ENCODE data around the gene KYNU. TPM values are rescaled to one million over a fixed set of nuclear protein-coding genes. Genes with fewer than 3 reads are reported as not detected.

Gene KYNU
- total and polyA plus RNA-seq, 10 of the 15 experiments (the other 5 are each of a cell fraction or from before 2014, with no cell fraction given), result 31.3 to 101 (median 38.3) TPM

- 0 out of 4 replicates have a peak, but pooled peaks cover 0 to 3% of the 10 kb centered on the region in 2 experiments for H3K36me3 ChIP-seq (ENCODE audit: control insufficient read depth in 2 of 2, insufficient read depth in 2 of 2, low read length in 1 of 2)
- TF ChIP-seq REST (IDR thresholded peaks at IDR 0.05; ENCODE audit: low read depth, low read length) (no peak), RB1 (IDR thresholded peaks at IDR 0.05; ENCODE audit: borderline replicate concordance) (no peak), KDM1A (IDR thresholded peaks at IDR 0.05; ENCODE audit: borderline replicate concordance) (no peak), SP1 (IDR thresholded peaks at IDR 0.05; ENCODE audit: low read depth, low read length) (no peak), USF2 (IDR thresholded peaks at IDR 0.05; ENCODE audit: borderline replicate concordance, low read depth, low read length) (no peak), EP300 (IDR thresholded peaks at IDR 0.05; ENCODE audit: borderline replicate concordance in 1 of 2, control insufficient read depth in 1 of 2, low read depth in 2 of 2, low read length in 2 of 2) (no peak), FOXK2 (IDR thresholded peaks at IDR 0.05) (no peak), HDAC2 (IDR thresholded peaks at IDR 0.05) (no peak), SMC3 (IDR thresholded peaks at IDR 0.05; ENCODE audit: borderline replicate concordance, low read length) (no peak), NBN (IDR thresholded peaks at IDR 0.05) (no peak), SUPT20H (IDR thresholded peaks at IDR 0.05; ENCODE audit: borderline replicate concordance, control insufficient read depth, low read depth, low read length) (no peak), POLR2AphosphoS2 (IDR thresholded peaks at IDR 0.05; ENCODE audit: low read depth, low read length) (no peak)
- TF ChIP-seq, protein P1, sequence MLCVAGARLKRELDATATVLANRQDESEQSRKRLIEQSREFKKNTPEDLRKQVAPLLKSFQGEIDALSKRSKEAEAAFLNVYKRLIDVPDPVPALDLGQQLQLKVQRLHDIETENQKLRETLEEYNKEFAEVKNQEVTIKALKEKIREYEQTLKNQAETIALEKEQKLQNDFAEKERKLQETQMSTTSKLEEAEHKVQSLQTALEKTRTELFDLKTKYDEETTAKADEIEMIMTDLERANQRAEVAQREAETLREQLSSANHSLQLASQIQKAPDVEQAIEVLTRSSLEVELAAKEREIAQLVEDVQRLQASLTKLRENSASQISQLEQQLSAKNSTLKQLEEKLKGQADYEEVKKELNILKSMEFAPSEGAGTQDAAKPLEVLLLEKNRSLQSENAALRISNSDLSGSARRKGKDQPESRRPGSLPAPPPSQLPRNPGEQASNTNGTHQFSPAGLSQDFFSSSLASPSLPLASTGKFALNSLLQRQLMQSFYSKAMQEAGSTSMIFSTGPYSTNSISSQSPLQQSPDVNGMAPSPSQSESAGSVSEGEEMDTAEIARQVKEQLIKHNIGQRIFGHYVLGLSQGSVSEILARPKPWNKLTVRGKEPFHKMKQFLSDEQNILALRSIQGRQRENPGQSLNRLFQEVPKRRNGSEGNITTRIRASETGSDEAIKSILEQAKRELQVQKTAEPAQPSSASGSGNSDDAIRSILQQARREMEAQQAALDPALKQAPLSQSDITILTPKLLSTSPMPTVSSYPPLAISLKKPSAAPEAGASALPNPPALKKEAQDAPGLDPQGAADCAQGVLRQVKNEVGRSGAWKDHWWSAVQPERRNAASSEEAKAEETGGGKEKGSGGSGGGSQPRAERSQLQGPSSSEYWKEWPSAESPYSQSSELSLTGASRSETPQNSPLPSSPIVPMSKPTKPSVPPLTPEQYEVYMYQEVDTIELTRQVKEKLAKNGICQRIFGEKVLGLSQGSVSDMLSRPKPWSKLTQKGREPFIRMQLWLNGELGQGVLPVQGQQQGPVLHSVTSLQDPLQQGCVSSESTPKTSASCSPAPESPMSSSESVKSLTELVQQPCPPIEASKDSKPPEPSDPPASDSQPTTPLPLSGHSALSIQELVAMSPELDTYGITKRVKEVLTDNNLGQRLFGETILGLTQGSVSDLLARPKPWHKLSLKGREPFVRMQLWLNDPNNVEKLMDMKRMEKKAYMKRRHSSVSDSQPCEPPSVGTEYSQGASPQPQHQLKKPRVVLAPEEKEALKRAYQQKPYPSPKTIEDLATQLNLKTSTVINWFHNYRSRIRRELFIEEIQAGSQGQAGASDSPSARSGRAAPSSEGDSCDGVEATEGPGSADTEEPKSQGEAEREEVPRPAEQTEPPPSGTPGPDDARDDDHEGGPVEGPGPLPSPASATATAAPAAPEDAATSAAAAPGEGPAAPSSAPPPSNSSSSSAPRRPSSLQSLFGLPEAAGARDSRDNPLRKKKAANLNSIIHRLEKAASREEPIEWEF (IDR thresholded peaks at IDR 0.05; ENCODE audit: insufficient replicate concordance, low read depth, low read length), result no peak
- no peak for DNase-seq (ENCODE audit: low read depth, low spot score)
- no peak overlapping the region for H3K9ac ChIP-seq (ENCODE audit: control insufficient read depth, insufficient read depth, low read length)
- in situ Hi-C loops (cut with MboI) (no loop called here), intact Hi-C loops (cut with micrococcal nuclease; ENCODE audit: unreplicated experiment) (no loop called here)
- POLR2A ChIA-PET, result no interaction called here
- no peak for FAIRE-seq
- no peak overlapping the region for H3K4me3 ChIP-seq
- RAD21 ChIA-PET (ENCODE audit: unreplicated experiment), result no interaction called here
- no peaks in the 10 kb centered on the region for H3K27me3 ChIP-seq (replicated peaks in 1 of 2; ENCODE audit: control insufficient read depth in 2 of 2, insufficient read depth in 2 of 2, low read length in 1 of 2)
- no peaks in the 10 kb centered on the region for H4K20me1 ChIP-seq (ENCODE audit: control insufficient read depth, insufficient read depth)
- H3K4me1 ChIP-seq (ENCODE audit: control insufficient read depth, insufficient read depth, low read length), result no peaks in the 10 kb centered on the region
- CTCF ChIA-PET, result interaction anchor here (1.5 to 2.8 kb wide), 2 partner anchors 12 to 59 kb away, joined by 5 to 6 read pairs; no protein-coding TSS in a partner anchor
- WGBS (ENCODE audit: insufficient coverage, insufficient replicate concordance, low lambda C conversion rate, missing lambda C conversion rate), result 94% methylated on average over 3 of the region's 3 CpGs
- H3K27ac ChIP-seq (ENCODE audit: control insufficient read depth, insufficient read depth), result no peak overlapping the region
- SMC1A ChIA-PET (ENCODE audit: uncharacterized antibody, unreplicated experiment), result interaction anchor here (0.8 to 2.1 kb wide), 5 partner anchors 20 to 909 kb away, joined by 3 to 6 read pairs (median 4); no protein-coding TSS in a partner anchor
- ATAC-seq, result no peak
- H2AFZ ChIP-seq (ENCODE audit: control insufficient read depth, low read depth, low read length), result no peak overlapping the region
- H3K4me2 ChIP-seq (ENCODE audit: control insufficient read depth, insufficient read depth), result no peak overlapping the region
- H3K9me3 ChIP-seq (replicated peaks; ENCODE audit: control insufficient read depth, insufficient read depth, low read length), result no peaks in the 10 kb centered on the region
- BruUV-seq (replicated peaks), result no TSS peak
- H3K79me2 ChIP-seq (ENCODE audit: control insufficient read depth, insufficient read depth, low read length), result no peaks in the 10 kb centered on the region; the same call in 1 of the 2 replicates
These were observed 43.1 kb downstream of the KYNU start for GRCh38 chr2:142920571-142920970.
